OCI-LY1 (cell line): ENCODE data around the gene NKD1.

ENCODE experiments used
- CTCF ChIP-seq: fragments of 200-600 bp; sonication (generic), shearing (Covaris generic); IDR thresholded peaks from 2 replicates; pipeline ENCODE4 v1.5.1; 2017; ENCODE audit warnings: mild to moderate bottlenecking, antibody characterized with exemption, low read length, moderate library complexity, mixed read lengths
- EZH2 ChIP-seq: fragments of 200-600 bp; sonication (generic), shearing (Covaris generic); IDR thresholded peaks from 2 replicates; pipeline ENCODE4 v1.8.0; 2017; ENCODE audit warnings: borderline replicate concordance, mixed run types, mild to moderate bottlenecking, antibody characterized with exemption, low read length, moderate library complexity, mixed read lengths

- TF ChIP-seq CTCF = no peak
- TF ChIP-seq EZH2 = no peak
Observed at GRCh38 chr16:50666658-50667496, 118.7 kb downstream of the NKD1 start.
